Neural cell (in vitro differentiated cells): ENCODE measurements around the gene ADRA2B. TPM values are rescaled to one million over a fixed set of nuclear protein-coding genes. Genes with fewer than 3 reads are reported as not detected.

Source experiments
- H2AFZ ChIP-seq: fragments of 200-600, 300-800 bp; sonication (generic), shearing (Covaris generic); 2 replicates; pipeline ENCODE4 v1.6.0; 2014; ENCODE audit warnings: low read depth, mild to moderate bottlenecking, antibody characterized with exemption, low read length, moderate library complexity
- H3F3A ChIP-seq: fragments of 200-600 bp; shearing (Covaris generic); 2 replicates; pipeline ENCODE4 v1.6.1; 2016; ENCODE audit warnings: mild to moderate bottlenecking, moderate library complexity, mixed read lengths, antibody characterized with exemption, low read length; ENCODE audit not compliant: insufficient read depth, poor library complexity, severe bottlenecking
- H3K27ac ChIP-seq: fragments of 200-600, 300-800 bp; sonication (generic), shearing (Covaris generic); 2 replicates; pipeline ENCODE4 v1.5.1; 2014; ENCODE audit warnings: mild to moderate bottlenecking, low read length, moderate library complexity
- H3K27me3 ChIP-seq: fragments of 300-800, 200-600 bp; sonication (generic), shearing (Covaris generic); 2 replicates; pipeline ENCODE4 v1.6.0; 2014; ENCODE audit warnings: mild to moderate bottlenecking, low read depth, low read length, moderate library complexity; ENCODE audit not compliant: insufficient read depth
- H3K36me3 ChIP-seq: fragments of 300-800, 200-600 bp; sonication (generic), shearing (Covaris generic); 2 replicates; pipeline ENCODE4 v1.5.1; 2014; ENCODE audit warnings: mild to moderate bottlenecking, antibody characterized with exemption, low read length, moderate library complexity; ENCODE audit not compliant: insufficient read depth
- H3K4me2 ChIP-seq: fragments of 300-800, 200-600 bp; sonication (generic), shearing (Covaris generic); 2 replicates; pipeline ENCODE4 v1.6.0; 2014; ENCODE audit warnings: mild to moderate bottlenecking, low read length
- H3K4me3 ChIP-seq: fragments of 300-800, 200-600 bp; sonication (generic), shearing (Covaris generic); 2 replicates; pipeline ENCODE4 v1.5.1; 2014; ENCODE audit warnings: mild to moderate bottlenecking, low read length, moderate library complexity
- H3K79me2 ChIP-seq: fragments of 200-600 bp; shearing (Covaris generic); replicated peaks from 2 replicates; pipeline ENCODE4 v1.6.0; 2014; ENCODE audit warnings: mild to moderate bottlenecking, low read length, moderate library complexity; ENCODE audit not compliant: insufficient read depth
- H3K9ac ChIP-seq: fragments of 300-800, 200-600 bp; sonication (generic), shearing (Covaris generic); 2 replicates; pipeline ENCODE4 v1.6.1; 2016; ENCODE audit warnings: mild to moderate bottlenecking, low read length, mixed read lengths
- H3K9me2 ChIP-seq: fragments of 200-600 bp; shearing (Covaris generic); 2 replicates; pipeline ENCODE4 v1.6.1; 2016; ENCODE audit warnings: mild to moderate bottlenecking, low read length, mixed read lengths; ENCODE audit not compliant: insufficient read depth
- H3K9me3 ChIP-seq: fragments of 200-600, 300-800 bp; sonication (generic), shearing (Covaris generic); 2 replicates; pipeline ENCODE4 v1.6.1; 2016; ENCODE audit warnings: mild to moderate bottlenecking, mixed run types, low read length, moderate library complexity, mixed read lengths
- H4K20me1 ChIP-seq: fragments of 200-600 bp; shearing (Covaris generic); 2 replicates; pipeline ENCODE4 v1.6.1; 2016; ENCODE audit warnings: mild to moderate bottlenecking, mixed run types; ENCODE audit not compliant: insufficient read depth
- EP300 ChIP-seq: fragments of 450-650 bp; conservative IDR thresholded peaks from 2 replicates; pipeline ENCODE4 v1.6.1; 2014; ENCODE audit warnings: antibody characterized with exemption, mild to moderate bottlenecking, moderate library complexity; ENCODE audit not compliant: poor library complexity, severe bottlenecking
- EZH2 ChIP-seq: fragments of 200-600, 300-800 bp; shearing (Covaris generic), sonication (generic); IDR thresholded peaks from 2 replicates; pipeline ENCODE4 v1.6.1; 2014; ENCODE audit warnings: antibody characterized with exemption, low read length, borderline replicate concordance, mild to moderate bottlenecking; ENCODE audit not compliant: insufficient read depth, poor library complexity, severe bottlenecking
- MXI1 ChIP-seq: fragments of 450-650 bp; conservative IDR thresholded peaks from 2 replicates; pipeline ENCODE4 v1.6.1; 2014; ENCODE audit warnings: antibody characterized with exemption, mild to moderate bottlenecking; ENCODE audit not compliant: poor library complexity, severe bottlenecking
- POLR2AphosphoS5 ChIP-seq: IDR thresholded peaks from 2 replicates; pipeline ENCODE4 v1.6.1; 2012
- RAD21 ChIP-seq: fragments of 450-650 bp; conservative IDR thresholded peaks from 2 replicates; pipeline ENCODE4 v1.6.1; 2014; ENCODE audit warnings: antibody characterized with exemption, mild to moderate bottlenecking, moderate library complexity
- SMC3 ChIP-seq: fragments of 450-650 bp; conservative IDR thresholded peaks from 2 replicates; pipeline ENCODE4 v1.6.1; 2014; ENCODE audit warnings: antibody characterized with exemption, mild to moderate bottlenecking, moderate library complexity; ENCODE audit not compliant: poor library complexity
- TAF1 ChIP-seq: IDR thresholded peaks from 2 replicates; pipeline ENCODE4 v1.6.1; 2012; ENCODE audit warnings: low read depth
- polyA plus RNA-seq: library from polyadenylated mRNA; depleted of rRNA; stranded (reverse); fragments of >200 nt; gene quantifications from 2 replicates; pipeline ENCODE4 v1.2.3, GENCODE V29; 2014
- TF ChIP-seq, protein P1 (sequence below): fragments of 450-650 bp; IDR thresholded peaks from 2 replicates; pipeline ENCODE4 v1.5.1; 2014; ENCODE audit warnings: antibody characterized with exemption, mild to moderate bottlenecking, moderate library complexity; ENCODE audit not compliant: poor library complexity, severe bottlenecking
- TF ChIP-seq, protein P2 (sequence below): IDR thresholded peaks from 2 replicates; pipeline ENCODE4 v1.6.1; 2012; ENCODE audit warnings: borderline replicate concordance

Gene ADRA2B
- polyA plus RNA-seq, 1 donor from 2014 or later, result not detected

DNA sequence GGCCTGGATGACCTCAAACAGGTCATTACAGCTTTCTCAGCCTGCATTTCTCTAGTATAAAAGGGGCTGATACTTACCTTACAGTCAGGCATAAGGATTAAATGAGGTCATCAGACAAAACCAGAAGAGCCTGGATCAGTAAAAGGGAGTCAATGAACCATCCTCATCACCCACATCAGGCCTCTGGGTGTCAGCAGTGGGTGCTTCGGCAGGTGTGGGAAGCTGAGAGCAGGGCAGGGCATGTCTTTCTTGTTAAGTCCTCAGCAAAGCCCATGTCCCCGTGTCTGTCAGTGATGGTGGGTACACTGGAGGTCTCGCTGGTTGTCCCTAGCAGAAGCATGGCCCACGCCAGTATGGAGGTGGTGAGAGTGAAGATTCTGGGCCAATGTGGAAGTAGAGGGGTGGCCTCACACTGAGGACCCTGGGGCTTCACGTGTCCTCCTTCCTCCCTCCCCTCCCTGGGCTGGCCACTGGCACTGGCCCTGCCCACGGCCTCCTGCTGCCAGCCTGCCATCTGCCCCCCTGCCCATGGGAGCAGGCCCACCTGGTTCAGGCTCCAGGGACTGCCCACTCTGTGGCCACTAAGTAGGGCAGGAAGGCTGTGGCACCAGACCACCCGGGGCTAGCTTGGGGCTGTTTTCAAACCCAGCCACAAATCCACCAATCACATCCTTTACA, 4.4 kb downstream of the ADRA2B start:
- TF ChIP-seq EZH2 (no peak), TAF1 (no peak), MXI1 (no peak), SMC3 (no peak)
- TF ChIP-seq, protein P1, sequence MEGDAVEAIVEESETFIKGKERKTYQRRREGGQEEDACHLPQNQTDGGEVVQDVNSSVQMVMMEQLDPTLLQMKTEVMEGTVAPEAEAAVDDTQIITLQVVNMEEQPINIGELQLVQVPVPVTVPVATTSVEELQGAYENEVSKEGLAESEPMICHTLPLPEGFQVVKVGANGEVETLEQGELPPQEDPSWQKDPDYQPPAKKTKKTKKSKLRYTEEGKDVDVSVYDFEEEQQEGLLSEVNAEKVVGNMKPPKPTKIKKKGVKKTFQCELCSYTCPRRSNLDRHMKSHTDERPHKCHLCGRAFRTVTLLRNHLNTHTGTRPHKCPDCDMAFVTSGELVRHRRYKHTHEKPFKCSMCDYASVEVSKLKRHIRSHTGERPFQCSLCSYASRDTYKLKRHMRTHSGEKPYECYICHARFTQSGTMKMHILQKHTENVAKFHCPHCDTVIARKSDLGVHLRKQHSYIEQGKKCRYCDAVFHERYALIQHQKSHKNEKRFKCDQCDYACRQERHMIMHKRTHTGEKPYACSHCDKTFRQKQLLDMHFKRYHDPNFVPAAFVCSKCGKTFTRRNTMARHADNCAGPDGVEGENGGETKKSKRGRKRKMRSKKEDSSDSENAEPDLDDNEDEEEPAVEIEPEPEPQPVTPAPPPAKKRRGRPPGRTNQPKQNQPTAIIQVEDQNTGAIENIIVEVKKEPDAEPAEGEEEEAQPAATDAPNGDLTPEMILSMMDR, result no peak
- H3K27me3 ChIP-seq, result peaks cover 11% of the 10 kb centered on the region

DNA sequence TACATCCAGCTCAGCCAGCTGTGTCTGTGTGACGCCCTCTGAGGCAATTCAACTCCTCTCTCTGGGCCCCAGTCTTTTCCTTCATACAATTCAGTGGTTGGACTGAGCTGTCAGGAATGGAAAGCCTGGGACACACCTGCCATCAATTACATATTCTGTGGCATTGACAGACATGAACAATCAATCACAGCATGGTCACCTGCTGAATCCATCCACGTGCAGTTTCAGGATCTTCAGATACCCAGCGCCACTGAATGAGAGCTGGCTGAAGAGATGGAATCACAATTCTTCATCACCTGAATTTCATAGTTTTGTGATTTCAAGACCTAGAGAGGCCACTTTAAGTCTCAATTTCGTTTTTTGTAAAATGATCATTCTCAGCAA, 5.1 kb downstream of the ADRA2B start:
- Histone ChIP-seq H3K79me2 (no peaks in the 10 kb centered on the region), H2AFZ (no peak overlapping the region), H3K36me3 (no peaks in the 10 kb centered on the region), H3K9ac (no peak overlapping the region), H3K9me3 (peaks cover 9% of the 10 kb centered on the region), H3F3A (no peaks in the 10 kb centered on the region), H3K27ac (no peak overlapping the region), H3K4me2 (no peak overlapping the region), H4K20me1 (no peaks in the 10 kb centered on the region), H3K9me2 (no peaks in the 10 kb centered on the region), H3K4me3 (no peak overlapping the region), H3K27me3 (peaks cover 5% of the 10 kb centered on the region)
- TF ChIP-seq MXI1, result no peak
- no peak for TF ChIP-seq EZH2
- TF ChIP-seq SMC3, result no peak
- TF ChIP-seq, protein P1, result no peak
- TF ChIP-seq, protein P2, sequence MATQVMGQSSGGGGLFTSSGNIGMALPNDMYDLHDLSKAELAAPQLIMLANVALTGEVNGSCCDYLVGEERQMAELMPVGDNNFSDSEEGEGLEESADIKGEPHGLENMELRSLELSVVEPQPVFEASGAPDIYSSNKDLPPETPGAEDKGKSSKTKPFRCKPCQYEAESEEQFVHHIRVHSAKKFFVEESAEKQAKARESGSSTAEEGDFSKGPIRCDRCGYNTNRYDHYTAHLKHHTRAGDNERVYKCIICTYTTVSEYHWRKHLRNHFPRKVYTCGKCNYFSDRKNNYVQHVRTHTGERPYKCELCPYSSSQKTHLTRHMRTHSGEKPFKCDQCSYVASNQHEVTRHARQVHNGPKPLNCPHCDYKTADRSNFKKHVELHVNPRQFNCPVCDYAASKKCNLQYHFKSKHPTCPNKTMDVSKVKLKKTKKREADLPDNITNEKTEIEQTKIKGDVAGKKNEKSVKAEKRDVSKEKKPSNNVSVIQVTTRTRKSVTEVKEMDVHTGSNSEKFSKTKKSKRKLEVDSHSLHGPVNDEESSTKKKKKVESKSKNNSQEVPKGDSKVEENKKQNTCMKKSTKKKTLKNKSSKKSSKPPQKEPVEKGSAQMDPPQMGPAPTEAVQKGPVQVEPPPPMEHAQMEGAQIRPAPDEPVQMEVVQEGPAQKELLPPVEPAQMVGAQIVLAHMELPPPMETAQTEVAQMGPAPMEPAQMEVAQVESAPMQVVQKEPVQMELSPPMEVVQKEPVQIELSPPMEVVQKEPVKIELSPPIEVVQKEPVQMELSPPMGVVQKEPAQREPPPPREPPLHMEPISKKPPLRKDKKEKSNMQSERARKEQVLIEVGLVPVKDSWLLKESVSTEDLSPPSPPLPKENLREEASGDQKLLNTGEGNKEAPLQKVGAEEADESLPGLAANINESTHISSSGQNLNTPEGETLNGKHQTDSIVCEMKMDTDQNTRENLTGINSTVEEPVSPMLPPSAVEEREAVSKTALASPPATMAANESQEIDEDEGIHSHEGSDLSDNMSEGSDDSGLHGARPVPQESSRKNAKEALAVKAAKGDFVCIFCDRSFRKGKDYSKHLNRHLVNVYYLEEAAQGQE, result no peak
- no peak for TF ChIP-seq RAD21
- no peak for TF ChIP-seq EP300
- TF ChIP-seq POLR2AphosphoS5, result no peak
- no peak for TF ChIP-seq TAF1

More for the DNA sequence above, 4.4 kb downstream of the ADRA2B start:
- Histone ChIP-seq H3K36me3 (no peaks in the 10 kb centered on the region), H3K4me3 (no peak overlapping the region), H3K9ac (no peak overlapping the region), H2AFZ (no peak overlapping the region), H3F3A (no peaks in the 10 kb centered on the region), H3K27ac (no peak overlapping the region), H3K4me2 (no peak overlapping the region), H4K20me1 (no peaks in the 10 kb centered on the region), H3K9me3 (peaks cover 9% of the 10 kb centered on the region), H3K79me2 (no peaks in the 10 kb centered on the region), H3K9me2 (no peaks in the 10 kb centered on the region)
